K562 (cell line): ENCODE results near the gene PHOSPHO1. TPM values are rescaled to one million over a fixed set of nuclear protein-coding genes. Genes with fewer than 3 reads are reported as not detected.

Experiments used
- ATAC-seq: fragments of 200-7000 bp; cut with Tn5 transposase; 3 replicates; pipeline ENCODE4 v1.9.1; 2020; ENCODE audit warnings: moderate library complexity
- BruUV-seq: library from RNA; stranded (reverse); fragments of 400-500 nt; replicated peaks from 2 replicates; lab custom pipeline; 2021; lab: Mats Ljungman, UMichigan
- CTCF ChIA-PET: fragments of 300-600 bp; formaldehyde crosslinking; extraction: SDS; loops from one replicate; lab custom pipeline; 2021; ENCODE audit warnings: low intra/inter-chr PET ratio; lab: Yijun Ruan, JAX
- POLR2A ChIA-PET: fragments of 300-600, 350-650 bp; sonication (Branson Sonifier 250); formaldehyde crosslinking; extraction: SDS; loops from one replicate; lab custom pipeline; 2021; ENCODE audit warnings: antibody characterized with exemption, inconsistent platforms; lab: Yijun Ruan, JAX
- DNase-seq, 4 experiments: peaks; one replicate each; pipeline versions ENCODE4 v3.0.0 to v3.0.0-alpha.2; 2011 to 2018; ENCODE audit warnings: low spot score in 3 of 4, mixed read lengths in 3 of 4; ENCODE audit errors: extremely low read depth in 1 of 4
- FAIRE-seq: peaks from 2 replicates; lab custom pipeline; 2011; peaks lifted over from hg19 to GRCh38; lab: Jason Lieb, UNC
- H2AFZ ChIP-seq: 2 replicates; pipeline ENCODE4 v1.6.0; 2011; ENCODE audit warnings: low read depth, low read length, control low read depth, inconsistent platforms
- H3K27ac ChIP-seq: fragments of 200-600 bp; 3 replicates; pipeline ENCODE4 v1.8.0; 2011; ENCODE audit warnings: low read depth, mild to moderate bottlenecking, control low read depth, inconsistent platforms, low read length, moderate library complexity, mixed read lengths; ENCODE audit errors: extremely low read depth
- H3K27me3 ChIP-seq, 2 experiments: fragments of 300-600 bp in 1 of 2; 2 replicates in 1 of 2; 3 replicates in 1 of 2; pipeline versions ENCODE4 v1.6.0 to v1.8.0; 2011; ENCODE audit warnings: inconsistent platforms in 2 of 2, low read length in 2 of 2, mild to moderate bottlenecking in 1 of 2, mixed read lengths in 1 of 2, moderate library complexity in 1 of 2; ENCODE audit not compliant: control insufficient read depth in 2 of 2, insufficient read depth in 2 of 2
- H3K36me3 ChIP-seq: fragments of 300-600 bp; 3 replicates; pipeline ENCODE4 v1.8.0; 2011; ENCODE audit warnings: mild to moderate bottlenecking, low read length, inconsistent platforms; ENCODE audit not compliant: control insufficient read depth, insufficient read depth
- H3K4me1 ChIP-seq, 2 experiments: fragments of 200-600 bp in 1 of 2; replicated peaks in 1 of 2; 2 replicates in 1 of 2; 3 replicates in 1 of 2; pipeline versions ENCODE4 v1.5.1 to v1.8.0; 2011; ENCODE audit warnings: inconsistent platforms in 2 of 2, low read length in 2 of 2, mild to moderate bottlenecking in 1 of 2, mixed read lengths in 1 of 2, moderate library complexity in 1 of 2; ENCODE audit not compliant: control insufficient read depth in 2 of 2, insufficient read depth in 2 of 2
- H3K4me2 ChIP-seq: 2 replicates; pipeline ENCODE4 v1.6.1; 2011; ENCODE audit warnings: low read length, control low read depth, inconsistent platforms, mixed read lengths; ENCODE audit not compliant: insufficient read depth
- H3K4me3 ChIP-seq: fragments of 200-600 bp; sonication (generic), shearing (Covaris generic); 2 replicates; pipeline ENCODE4 v1.5.1; 2016; ENCODE audit warnings: control low read depth, inconsistent platforms
- H3K79me2 ChIP-seq: fragments of 200-600 bp; 3 replicates; pipeline ENCODE4 v1.8.0; 2011; ENCODE audit warnings: low read length, inconsistent platforms; ENCODE audit not compliant: control insufficient read depth, insufficient read depth
- H3K9ac ChIP-seq, 2 experiments: 2 replicates each; pipeline versions ENCODE4 v1.6.0 to v1.6.1; 2011; ENCODE audit warnings: low read depth in 2 of 2, low read length in 2 of 2, control low read depth in 1 of 2, inconsistent platforms in 1 of 2, mild to moderate bottlenecking in 1 of 2, mixed read lengths in 1 of 2; ENCODE audit not compliant: insufficient read depth in 1 of 2
- H3K9me1 ChIP-seq: one replicate; pipeline ENCODE4 v1.6.0; 2011; ENCODE audit warnings: inconsistent platforms, mild to moderate bottlenecking, low read length, moderate library complexity; ENCODE audit not compliant: control insufficient read depth, insufficient read depth
- H3K9me3 ChIP-seq: replicated peaks from 2 replicates; pipeline ENCODE4 v1.5.1; 2011; ENCODE audit warnings: low read depth, low read length, inconsistent platforms; ENCODE audit not compliant: control insufficient read depth, insufficient read depth
- H4K20me1 ChIP-seq: replicated peaks from 2 replicates; pipeline ENCODE4 v1.6.1; 2011; ENCODE audit warnings: low read length, inconsistent platforms, mixed read lengths; ENCODE audit not compliant: control insufficient read depth, insufficient read depth
- ADNP ChIP-seq: fragments of 200-800 bp; sonication (Bioruptor generic); IDR thresholded peaks from 2 replicates; pipeline ENCODE4 v1.6.1; 2016; ENCODE audit warnings: missing genetic modification characterization, missing compliant biosample characterization
- ATF1 ChIP-seq, 2 experiments: fragments of 450-650 bp in 1 of 2; IDR thresholded peaks; 2 replicates each; pipeline ENCODE4 v1.6.1; 2016; ENCODE audit warnings: missing compliant biosample characterization in 1 of 2, missing genetic modification characterization in 1 of 2
- CHCHD3 ChIP-seq: fragments of 250-450 bp; sonication (Bioruptor Pico); IDR thresholded peaks from 2 replicates; pipeline ENCODE4 v2.1.2; 2022; ENCODE audit warnings: mild to moderate bottlenecking
- CHD2 ChIP-seq: IDR thresholded peaks from 2 replicates; pipeline ENCODE4 v1.6.1; 2011; ENCODE audit warnings: low read depth, low read length
- E2F3 ChIP-seq: fragments of 250-450 bp; sonication (Bioruptor Pico); IDR thresholded peaks from 2 replicates; pipeline ENCODE4 v1.4.0; 2020; ENCODE audit warnings: mild to moderate bottlenecking
- PRPF4 ChIP-seq: fragments of 200-400 bp; formaldehyde crosslinking; IDR thresholded peaks from one replicate; pipeline ENCODE4 v1.6.1; 2017; ENCODE audit warnings: low read length, low read depth, mild to moderate bottlenecking; ENCODE audit not compliant: insufficient read depth, poor library complexity, severe bottlenecking
- SMAD1 ChIP-seq: fragments of 150-350 bp; IDR thresholded peaks from 2 replicates; pipeline ENCODE4 v1.6.1; 2014; ENCODE audit warnings: low read length, low read depth; ENCODE audit not compliant: partially characterized antibody
- SMARCB1 ChIP-seq: IDR thresholded peaks from 2 replicates; pipeline ENCODE4 v1.6.1; 2011; ENCODE audit warnings: improper control_type of control experiment, low read depth; ENCODE audit not compliant: insufficient read length
- TAF1 ChIP-seq: IDR thresholded peaks from 2 replicates; pipeline ENCODE4 v1.6.1; 2011; ENCODE audit warnings: mild to moderate bottlenecking, low read length, moderate library complexity; ENCODE audit not compliant: insufficient read depth, control insufficient read depth, severe bottlenecking; ENCODE audit errors: extremely low read depth
- ZC3H11A ChIP-seq: IDR thresholded peaks from 2 replicates; pipeline ENCODE4 v1.6.1; 2012; ENCODE audit warnings: low read depth, low read length, improper control_type of control experiment
- ZNF23 ChIP-seq: fragments of 250-450 bp; sonication (Bioruptor Pico); IDR thresholded peaks from 2 replicates; pipeline ENCODE4 v1.4.0; 2020; ENCODE audit warnings: mild to moderate bottlenecking
- ZNF445 ChIP-seq: fragments of 250-450 bp; sonication (Bioruptor Pico); IDR thresholded peaks from 2 replicates; pipeline ENCODE4 v1.4.0; 2020; ENCODE audit warnings: low read depth, mild to moderate bottlenecking, moderate library complexity
- ZSCAN32 ChIP-seq: fragments of 450-650 bp; formaldehyde crosslinking; IDR thresholded peaks from 2 replicates; pipeline ENCODE4 v1.4.0; 2020; ENCODE audit warnings: mild to moderate bottlenecking, moderate library complexity
- WGBS: fragments of 100-300 bp; shearing (Covaris generic); methylation state at CpG from one replicate; pipeline ENCODE4 v1.1.6; 2016; ENCODE audit warnings: low coverage, mixed read lengths; ENCODE audit not compliant: insufficient coverage; ENCODE audit errors: missing lambda C conversion rate; 5-methylcytosine and 5-hydroxymethylcytosine counted together
- in situ Hi-C: fragments of 300-500 bp; cut with MboI; formaldehyde crosslinking; loops from 4 replicates; pipeline ENCODE4 v1.15.0; 2018; ENCODE audit warnings: inconsistent platforms, mixed read lengths
- intact Hi-C: fragments of 100-400 bp; cut with micrococcal nuclease; formaldehyde crosslinking; loops from 2 replicates; pipeline ENCODE4 v1.14.2; 2022
- polyA plus RNA-seq, 8 experiments: library from polyadenylated mRNA; depleted of rRNA in 4 of 8; stranded (reverse) in 5 of 8; unstranded in 3 of 8; fragments of >200 nt; fragmentation: Nextera tagmentation in 2 of 8; fragmentation: Illumina TruSeq in 1 of 8; extraction: Ambion mirVana in 2 of 8; extraction: Trizol in 1 of 8; gene quantifications; 2 replicates each; pipeline versions ENCODE4 v1.2.1 to v1.2.3, GENCODE V29; 2011 to 2014; ENCODE audit warnings: inconsistent platforms in 1 of 8, missing spikeins in 1 of 8
- total RNA-seq, 7 experiments: library from RNA; depleted of rRNA in 6 of 7; stranded (reverse); fragments of >200 nt in 6 of 7; fragmentation: Illumina TruSeq in 2 of 7; extraction: Trizol in 2 of 7; gene quantifications; 2 replicates each; pipeline versions ENCODE4 v1.2.1 to v1.2.3, GENCODE V29; 2011 to 2021; ENCODE audit warnings: low replicate concordance in 1 of 7

PHOSPHO1 gene
- total and polyA plus RNA-seq, 9 of the 15 experiments (the other 6 are each of a cell fraction or from before 2014, with no cell fraction given) = 0.06 to 0.07 TPM; not detected in 7

DNA sequence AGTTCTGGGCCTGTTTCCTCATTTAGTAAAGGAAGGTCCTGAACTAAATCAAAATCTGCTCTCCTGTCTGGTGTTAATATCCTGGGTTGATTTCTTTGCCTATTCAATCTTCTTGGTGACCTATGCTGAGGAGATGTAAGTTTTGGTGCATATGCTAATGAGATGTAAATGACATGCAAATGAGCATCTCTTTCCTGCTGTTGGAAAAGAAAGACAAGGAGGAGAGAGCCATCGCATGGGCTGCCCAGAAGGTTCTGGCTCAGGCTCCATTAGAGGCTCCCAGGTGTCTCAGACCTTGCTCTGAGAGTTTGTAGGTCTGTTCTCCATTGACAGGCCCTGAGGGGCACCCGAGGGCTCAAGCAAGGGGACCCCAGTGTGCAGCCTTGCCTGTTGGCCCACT, 16.7 kb downstream of the PHOSPHO1 start:
- DNase-seq = no peak
- peaks cover 28 to 69% of the 10 kb centered on the region in 2 experiments for H3K27me3 ChIP-seq
- no peak overlapping the region for H2AFZ ChIP-seq
- no TSS peak for BruUV-seq
- no peaks in the 10 kb centered on the region for H3K9me3 ChIP-seq
- peaks cover 6 to 13% of the 10 kb centered on the region in 2 experiments; a peak in 4 of 5 replicates for H3K4me1 ChIP-seq
- no peaks in the 10 kb centered on the region for H4K20me1 ChIP-seq
- H3K36me3 ChIP-seq = no peaks in the 10 kb centered on the region
- ATAC-seq = no peak
- 5% methylated on average over 2 of the region's 2 CpGs for WGBS
- TF ChIP-seq ZSCAN32 (no peak), SMAD1 (no peak), ZC3H11A (no peak), ZNF23 (CRISPR knock-in tag) (no peak), E2F3 (no peak), TAF1 (no peak), SMARCB1 (no peak), ZNF445 (CRISPR knock-in tag) (no peak), CHCHD3 (CRISPR knock-in tag) (no peak), ADNP (tag) (no peak), PRPF4 (no peak), CHD2 (no peak), ATF1 (CRISPR knock-in tag; IDR thresholded peaks at IDR 0.05) (no peak), ATF1 (tag; IDR thresholded peaks at IDR 0.05) (no peak)
- H3K9ac ChIP-seq = no peak overlapping the region
- POLR2A ChIA-PET = interaction anchor here (1.2 kb wide), 1 partner anchor 12 kb away, joined by 4 read pairs; no protein-coding TSS in a partner anchor
- no peaks in the 10 kb centered on the region for H3K79me2 ChIP-seq
- no peak overlapping the region for H3K4me3 ChIP-seq
- in situ Hi-C loops (no loop called here), intact Hi-C loops (no loop called here)
- H3K27ac ChIP-seq = no peak overlapping the region
- H3K4me2 ChIP-seq = no peak overlapping the region
- no peaks in the 10 kb centered on the region for H3K9me1 ChIP-seq
- no peak for FAIRE-seq
- CTCF ChIA-PET = no interaction called here
